AG04450 (cell line): ENCODE results near the gene MMP8. TPM values are rescaled to one million over a fixed set of nuclear protein-coding genes. Genes with fewer than 3 reads are reported as not detected.
"Not testable (repeated sequence)": the region's sequence is repeated elsewhere in the genome, so short reads cannot be mapped to it uniquely, and the experiment has no call there.

Experiments used
- CTCF ChIA-PET: fragments of 300-600, 350-600 bp; formaldehyde crosslinking; extraction: SDS; loops from one replicate; lab custom pipeline; 2022; ENCODE audit warnings: antibody characterized with exemption, inconsistent platforms; lab: Charles Lee
- POLR2A ChIA-PET: fragments of 350-600 bp; formaldehyde crosslinking; extraction: SDS; loops from one replicate; lab custom pipeline; 2021; ENCODE audit warnings: antibody characterized with exemption, inconsistent platforms; lab: Yijun Ruan, JAX
- DNase-seq: peaks from one replicate; pipeline ENCODE4 v3.0.0-alpha.2; 2011; ENCODE audit warnings: low read depth, low spot score
- H3K27ac ChIP-seq: one replicate; pipeline ENCODE4 v1.5.1; 2012; ENCODE audit warnings: low read depth, low read length, control low read depth
- H3K27me3 ChIP-seq: one replicate; pipeline ENCODE4 v1.6.0; 2012; ENCODE audit warnings: low read length; ENCODE audit not compliant: control insufficient read depth, insufficient read depth
- H3K4me3 ChIP-seq: 2 replicates; pipeline ENCODE4 v1.5.1; 2011; ENCODE audit warnings: mild to moderate bottlenecking, low read depth, low read length, control low read depth
- H3K9me3 ChIP-seq: 2 replicates; pipeline ENCODE4 v1.5.1; 2012; ENCODE audit warnings: low read length; ENCODE audit not compliant: control insufficient read depth, insufficient read depth
- polyA plus RNA-seq: library from polyadenylated mRNA; depleted of rRNA; stranded (reverse); fragments of >200 nt; gene quantifications from 2 replicates; pipeline ENCODE4 v1.2.3, GENCODE V29; 2011
- TF ChIP-seq, protein P1 (sequence below): IDR thresholded peaks from 2 replicates; pipeline ENCODE4 v1.5.1; 2011; ENCODE audit warnings: low read depth, low read length, control low read depth, inconsistent platforms

MMP8 gene
- polyA plus RNA-seq, 1 experiment, result 0.04 TPM

DNA sequence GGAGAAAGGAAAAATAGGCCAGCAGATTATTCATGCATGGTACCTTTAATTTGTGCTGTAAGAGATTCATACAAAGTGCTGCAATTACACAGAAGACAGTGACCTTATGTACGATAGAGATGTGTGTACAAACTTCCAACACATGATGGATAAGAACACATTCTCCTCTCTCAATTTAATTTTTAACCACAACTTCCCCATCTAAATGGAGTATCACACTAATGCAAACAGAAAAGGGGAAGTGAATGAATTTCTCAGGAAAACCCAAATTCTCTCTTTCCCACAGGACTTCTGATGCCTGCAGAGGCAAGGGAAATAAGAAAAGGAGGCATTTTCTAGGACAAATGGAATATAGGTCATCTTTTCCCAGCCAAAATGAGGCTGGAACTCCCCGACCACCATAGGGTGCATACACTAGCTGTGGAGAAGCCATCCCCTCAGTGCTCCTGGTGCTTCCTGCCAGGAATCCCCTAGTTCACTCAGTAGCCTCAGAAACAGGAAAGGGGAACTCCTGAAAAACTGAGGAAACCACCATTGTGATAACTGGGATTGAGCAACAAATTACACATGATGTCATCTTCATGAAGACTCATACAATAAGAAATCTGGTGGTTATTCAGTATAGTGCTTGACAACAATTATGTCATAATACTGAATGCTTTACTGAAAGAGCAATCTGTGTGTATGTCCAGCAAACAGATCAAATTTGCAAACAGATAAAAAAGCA, 33.2 kb upstream of the MMP8 start:
- CTCF ChIA-PET, result interaction anchor here (0.5 kb wide), 1 partner anchor 25 kb away, joined by 3 read pairs; no protein-coding TSS in a partner anchor
- POLR2A ChIA-PET, result no interaction called here
- peaks cover 8% of the 10 kb centered on the region for H3K27me3 ChIP-seq

GRCh38 chr11:102753267-102753666, 28.5 kb upstream of the MMP8 start:
- POLR2A ChIA-PET, result no interaction called here
- Histone ChIP-seq H3K4me3 (no peak overlapping the region), H3K27me3 (peaks cover 12% of the 10 kb centered on the region), H3K27ac (no peak overlapping the region), H3K9me3 (no peaks in the 10 kb centered on the region)
- TF ChIP-seq, protein P1, sequence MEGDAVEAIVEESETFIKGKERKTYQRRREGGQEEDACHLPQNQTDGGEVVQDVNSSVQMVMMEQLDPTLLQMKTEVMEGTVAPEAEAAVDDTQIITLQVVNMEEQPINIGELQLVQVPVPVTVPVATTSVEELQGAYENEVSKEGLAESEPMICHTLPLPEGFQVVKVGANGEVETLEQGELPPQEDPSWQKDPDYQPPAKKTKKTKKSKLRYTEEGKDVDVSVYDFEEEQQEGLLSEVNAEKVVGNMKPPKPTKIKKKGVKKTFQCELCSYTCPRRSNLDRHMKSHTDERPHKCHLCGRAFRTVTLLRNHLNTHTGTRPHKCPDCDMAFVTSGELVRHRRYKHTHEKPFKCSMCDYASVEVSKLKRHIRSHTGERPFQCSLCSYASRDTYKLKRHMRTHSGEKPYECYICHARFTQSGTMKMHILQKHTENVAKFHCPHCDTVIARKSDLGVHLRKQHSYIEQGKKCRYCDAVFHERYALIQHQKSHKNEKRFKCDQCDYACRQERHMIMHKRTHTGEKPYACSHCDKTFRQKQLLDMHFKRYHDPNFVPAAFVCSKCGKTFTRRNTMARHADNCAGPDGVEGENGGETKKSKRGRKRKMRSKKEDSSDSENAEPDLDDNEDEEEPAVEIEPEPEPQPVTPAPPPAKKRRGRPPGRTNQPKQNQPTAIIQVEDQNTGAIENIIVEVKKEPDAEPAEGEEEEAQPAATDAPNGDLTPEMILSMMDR, result no peak
- DNase-seq, result no peak
- CTCF ChIA-PET, result no interaction called here

More for the DNA sequence above, 33.2 kb upstream of the MMP8 start:
- Histone ChIP-seq H3K9me3 (no peaks in the 10 kb centered on the region), H3K27ac (no peak overlapping the region), H3K4me3 (no peak overlapping the region)
- peak; percentile 45 for DNase-seq
- TF ChIP-seq, protein P1, result no peak

- ChIA-PET CTCF (no interaction called here), POLR2A (no interaction called here)
- TF ChIP-seq, protein P1, result no peak
- DNase-seq, result no peak
- H3K4me3 ChIP-seq, result no peak overlapping the region
- H3K9me3 ChIP-seq, result no peaks in the 10 kb centered on the region
- H3K27ac ChIP-seq, result no peak overlapping the region
- peaks cover 12% of the 10 kb centered on the region for H3K27me3 ChIP-seq
These were observed 26.9 kb upstream of the MMP8 start for GRCh38 chr11:102751673-102752072.

DNA sequence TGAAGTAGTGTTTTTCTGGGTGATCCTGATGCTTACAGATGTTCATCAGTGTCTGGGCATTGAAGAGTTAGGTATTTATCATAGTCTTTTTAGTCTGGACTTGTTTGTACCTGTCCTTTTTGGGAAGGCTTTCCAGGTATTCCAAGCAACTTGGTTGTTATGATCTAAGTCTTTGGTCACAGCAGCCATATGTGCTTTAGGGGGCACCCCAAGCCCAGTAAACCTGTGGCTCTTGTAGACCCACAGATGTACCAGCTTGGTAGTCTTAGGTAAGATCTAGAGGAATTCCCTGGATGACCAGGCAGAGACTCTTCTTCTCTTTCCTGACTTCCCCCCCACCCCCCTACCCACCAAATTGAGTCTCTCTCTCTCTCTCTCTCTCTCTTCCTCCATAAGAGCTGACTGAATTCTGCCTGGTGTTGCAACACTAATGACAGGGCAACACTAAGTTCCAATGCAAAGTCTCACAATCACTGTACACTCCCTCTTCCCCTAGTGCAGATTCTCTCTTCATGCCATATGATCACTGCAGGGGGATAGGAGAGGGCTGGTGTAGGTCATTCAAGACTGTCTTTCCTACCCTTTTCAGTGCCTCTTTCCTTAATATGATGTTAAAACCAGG, 24.5 kb upstream of the MMP8 start:
- peaks cover 6% of the 10 kb centered on the region for H3K27me3 ChIP-seq
- no peaks in the 10 kb centered on the region for H3K9me3 ChIP-seq
- TF ChIP-seq, protein P1, result no peak
- CTCF ChIA-PET, result no interaction called here
- POLR2A ChIA-PET, result no interaction called here
- no peak overlapping the region for H3K27ac ChIP-seq
- no peak for DNase-seq
- no peak overlapping the region for H3K4me3 ChIP-seq

DNA sequence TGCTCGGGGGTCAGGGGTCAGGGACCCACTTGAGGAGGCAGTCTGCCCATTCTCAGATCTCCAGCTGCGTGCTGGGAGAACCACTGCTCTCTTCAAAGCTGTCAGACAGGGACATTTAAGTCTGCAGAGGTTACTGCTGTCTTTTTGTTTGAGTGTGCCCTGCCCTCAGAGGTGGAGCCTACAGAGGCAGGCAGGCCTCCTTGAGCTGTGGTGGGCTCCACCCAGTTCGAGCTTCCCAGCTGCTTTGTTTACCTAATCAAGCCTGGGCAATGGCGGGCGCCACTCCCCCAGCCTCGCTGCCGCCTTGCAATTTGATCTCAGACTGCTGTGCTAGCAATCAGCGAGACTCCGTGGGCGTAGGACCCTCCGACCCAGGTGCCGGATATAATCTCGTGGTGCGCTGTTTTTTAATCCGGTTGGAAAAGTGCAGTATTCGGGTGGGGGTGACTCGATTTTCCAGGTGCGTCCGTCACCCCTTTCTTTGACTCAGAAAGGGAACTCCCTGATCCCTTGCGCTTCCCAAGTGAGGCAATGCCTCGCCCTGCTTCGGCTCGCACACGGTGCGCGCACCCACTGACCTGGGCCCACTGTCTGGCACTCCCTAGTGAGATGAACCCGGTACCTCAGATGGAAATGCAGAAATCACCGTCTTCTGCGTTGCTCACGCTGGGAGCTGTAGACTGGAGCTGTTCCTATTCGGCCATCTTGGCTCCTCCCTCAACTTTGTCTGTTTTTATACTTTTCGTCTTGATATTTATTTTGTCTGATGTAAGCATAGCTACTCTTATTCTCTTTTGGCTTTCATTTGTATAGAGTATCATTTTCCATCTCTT, 22.2 kb upstream of the MMP8 start:
- H3K9me3 ChIP-seq, CTCF ChIA-PET, H3K27ac ChIP-seq, H3K4me3 ChIP-seq, DNase-seq, POLR2A ChIA-PET, H3K27me3 ChIP-seq: not testable (repeated sequence)
